Neural cell (in vitro differentiated cells): ENCODE measurements around the gene JADE2. TPM values are rescaled to one million over a fixed set of nuclear protein-coding genes. Genes with fewer than 3 reads are reported as not detected.

Experiments used
- H2AFZ ChIP-seq: fragments of 200-600, 300-800 bp; sonication (generic), shearing (Covaris generic); 2 replicates; pipeline ENCODE4 v1.6.0; 2014; ENCODE audit warnings: low read depth, mild to moderate bottlenecking, antibody characterized with exemption, low read length, moderate library complexity
- H3F3A ChIP-seq: fragments of 200-600 bp; shearing (Covaris generic); 2 replicates; pipeline ENCODE4 v1.6.1; 2016; ENCODE audit warnings: mild to moderate bottlenecking, moderate library complexity, mixed read lengths, antibody characterized with exemption, low read length; ENCODE audit not compliant: insufficient read depth, poor library complexity, severe bottlenecking
- H3K27ac ChIP-seq: fragments of 200-600, 300-800 bp; sonication (generic), shearing (Covaris generic); 2 replicates; pipeline ENCODE4 v1.5.1; 2014; ENCODE audit warnings: mild to moderate bottlenecking, low read length, moderate library complexity
- H3K27me3 ChIP-seq: fragments of 300-800, 200-600 bp; sonication (generic), shearing (Covaris generic); 2 replicates; pipeline ENCODE4 v1.6.0; 2014; ENCODE audit warnings: mild to moderate bottlenecking, low read depth, low read length, moderate library complexity; ENCODE audit not compliant: insufficient read depth
- H3K36me3 ChIP-seq: fragments of 300-800, 200-600 bp; sonication (generic), shearing (Covaris generic); 2 replicates; pipeline ENCODE4 v1.5.1; 2014; ENCODE audit warnings: mild to moderate bottlenecking, antibody characterized with exemption, low read length, moderate library complexity; ENCODE audit not compliant: insufficient read depth
- H3K4me2 ChIP-seq: fragments of 300-800, 200-600 bp; sonication (generic), shearing (Covaris generic); 2 replicates; pipeline ENCODE4 v1.6.0; 2014; ENCODE audit warnings: mild to moderate bottlenecking, low read length
- H3K4me3 ChIP-seq: fragments of 300-800, 200-600 bp; sonication (generic), shearing (Covaris generic); 2 replicates; pipeline ENCODE4 v1.5.1; 2014; ENCODE audit warnings: mild to moderate bottlenecking, low read length, moderate library complexity
- H3K79me2 ChIP-seq: fragments of 200-600 bp; shearing (Covaris generic); replicated peaks from 2 replicates; pipeline ENCODE4 v1.6.0; 2014; ENCODE audit warnings: mild to moderate bottlenecking, low read length, moderate library complexity; ENCODE audit not compliant: insufficient read depth
- H3K9ac ChIP-seq: fragments of 300-800, 200-600 bp; sonication (generic), shearing (Covaris generic); 2 replicates; pipeline ENCODE4 v1.6.1; 2016; ENCODE audit warnings: mild to moderate bottlenecking, low read length, mixed read lengths
- H3K9me2 ChIP-seq: fragments of 200-600 bp; shearing (Covaris generic); 2 replicates; pipeline ENCODE4 v1.6.1; 2016; ENCODE audit warnings: mild to moderate bottlenecking, low read length, mixed read lengths; ENCODE audit not compliant: insufficient read depth
- H3K9me3 ChIP-seq: fragments of 200-600, 300-800 bp; sonication (generic), shearing (Covaris generic); 2 replicates; pipeline ENCODE4 v1.6.1; 2016; ENCODE audit warnings: mild to moderate bottlenecking, mixed run types, low read length, moderate library complexity, mixed read lengths
- H4K20me1 ChIP-seq: fragments of 200-600 bp; shearing (Covaris generic); 2 replicates; pipeline ENCODE4 v1.6.1; 2016; ENCODE audit warnings: mild to moderate bottlenecking, mixed run types; ENCODE audit not compliant: insufficient read depth
- EP300 ChIP-seq: fragments of 450-650 bp; conservative IDR thresholded peaks from 2 replicates; pipeline ENCODE4 v1.6.1; 2014; ENCODE audit warnings: antibody characterized with exemption, mild to moderate bottlenecking, moderate library complexity; ENCODE audit not compliant: poor library complexity, severe bottlenecking
- EZH2 ChIP-seq: fragments of 200-600, 300-800 bp; shearing (Covaris generic), sonication (generic); IDR thresholded peaks from 2 replicates; pipeline ENCODE4 v1.6.1; 2014; ENCODE audit warnings: antibody characterized with exemption, low read length, borderline replicate concordance, mild to moderate bottlenecking; ENCODE audit not compliant: insufficient read depth, poor library complexity, severe bottlenecking
- MXI1 ChIP-seq: fragments of 450-650 bp; conservative IDR thresholded peaks from 2 replicates; pipeline ENCODE4 v1.6.1; 2014; ENCODE audit warnings: antibody characterized with exemption, mild to moderate bottlenecking; ENCODE audit not compliant: poor library complexity, severe bottlenecking
- POLR2AphosphoS5 ChIP-seq: IDR thresholded peaks from 2 replicates; pipeline ENCODE4 v1.6.1; 2012
- RAD21 ChIP-seq: fragments of 450-650 bp; conservative IDR thresholded peaks from 2 replicates; pipeline ENCODE4 v1.6.1; 2014; ENCODE audit warnings: antibody characterized with exemption, mild to moderate bottlenecking, moderate library complexity
- SMC3 ChIP-seq: fragments of 450-650 bp; conservative IDR thresholded peaks from 2 replicates; pipeline ENCODE4 v1.6.1; 2014; ENCODE audit warnings: antibody characterized with exemption, mild to moderate bottlenecking, moderate library complexity; ENCODE audit not compliant: poor library complexity
- TAF1 ChIP-seq: IDR thresholded peaks from 2 replicates; pipeline ENCODE4 v1.6.1; 2012; ENCODE audit warnings: low read depth
- polyA plus RNA-seq: library from polyadenylated mRNA; depleted of rRNA; stranded (reverse); fragments of >200 nt; gene quantifications from 2 replicates; pipeline ENCODE4 v1.2.3, GENCODE V29; 2014
- TF ChIP-seq, protein P1 (sequence below): fragments of 450-650 bp; IDR thresholded peaks from 2 replicates; pipeline ENCODE4 v1.5.1; 2014; ENCODE audit warnings: antibody characterized with exemption, mild to moderate bottlenecking, moderate library complexity; ENCODE audit not compliant: poor library complexity, severe bottlenecking
- TF ChIP-seq, protein P2 (sequence below): IDR thresholded peaks from 2 replicates; pipeline ENCODE4 v1.6.1; 2012; ENCODE audit warnings: borderline replicate concordance

The JADE2 gene
- polyA plus RNA-seq, 1 donor from 2014 or later = 1.9 TPM

DNA sequence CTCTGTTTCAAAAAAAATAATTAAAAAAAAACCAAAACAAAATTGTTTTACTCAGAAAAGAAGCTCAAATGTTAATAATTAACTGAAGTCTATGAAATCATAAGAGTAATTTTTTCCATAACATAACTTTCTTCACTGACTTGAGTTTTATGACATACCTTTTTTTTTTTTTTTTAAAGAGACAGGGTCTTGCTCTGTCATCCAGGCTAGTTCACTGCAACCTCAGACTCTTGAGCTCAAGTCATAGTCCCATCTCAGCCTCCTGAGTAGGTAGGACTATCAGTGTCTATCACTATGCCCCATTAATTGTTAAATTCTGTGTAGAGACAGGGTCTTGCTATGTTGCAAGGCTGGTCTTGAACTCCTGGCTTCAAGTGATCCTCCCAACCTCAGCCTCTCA lies 85.3 kb downstream of the JADE2 start:
- TF ChIP-seq TAF1 (no peak), EP300 (no peak), SMC3 (no peak), MXI1 (no peak), RAD21 (no peak), POLR2AphosphoS5 (no peak), EZH2 (no peak)
- TF ChIP-seq, protein P1, sequence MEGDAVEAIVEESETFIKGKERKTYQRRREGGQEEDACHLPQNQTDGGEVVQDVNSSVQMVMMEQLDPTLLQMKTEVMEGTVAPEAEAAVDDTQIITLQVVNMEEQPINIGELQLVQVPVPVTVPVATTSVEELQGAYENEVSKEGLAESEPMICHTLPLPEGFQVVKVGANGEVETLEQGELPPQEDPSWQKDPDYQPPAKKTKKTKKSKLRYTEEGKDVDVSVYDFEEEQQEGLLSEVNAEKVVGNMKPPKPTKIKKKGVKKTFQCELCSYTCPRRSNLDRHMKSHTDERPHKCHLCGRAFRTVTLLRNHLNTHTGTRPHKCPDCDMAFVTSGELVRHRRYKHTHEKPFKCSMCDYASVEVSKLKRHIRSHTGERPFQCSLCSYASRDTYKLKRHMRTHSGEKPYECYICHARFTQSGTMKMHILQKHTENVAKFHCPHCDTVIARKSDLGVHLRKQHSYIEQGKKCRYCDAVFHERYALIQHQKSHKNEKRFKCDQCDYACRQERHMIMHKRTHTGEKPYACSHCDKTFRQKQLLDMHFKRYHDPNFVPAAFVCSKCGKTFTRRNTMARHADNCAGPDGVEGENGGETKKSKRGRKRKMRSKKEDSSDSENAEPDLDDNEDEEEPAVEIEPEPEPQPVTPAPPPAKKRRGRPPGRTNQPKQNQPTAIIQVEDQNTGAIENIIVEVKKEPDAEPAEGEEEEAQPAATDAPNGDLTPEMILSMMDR = no peak
- TF ChIP-seq, protein P2, sequence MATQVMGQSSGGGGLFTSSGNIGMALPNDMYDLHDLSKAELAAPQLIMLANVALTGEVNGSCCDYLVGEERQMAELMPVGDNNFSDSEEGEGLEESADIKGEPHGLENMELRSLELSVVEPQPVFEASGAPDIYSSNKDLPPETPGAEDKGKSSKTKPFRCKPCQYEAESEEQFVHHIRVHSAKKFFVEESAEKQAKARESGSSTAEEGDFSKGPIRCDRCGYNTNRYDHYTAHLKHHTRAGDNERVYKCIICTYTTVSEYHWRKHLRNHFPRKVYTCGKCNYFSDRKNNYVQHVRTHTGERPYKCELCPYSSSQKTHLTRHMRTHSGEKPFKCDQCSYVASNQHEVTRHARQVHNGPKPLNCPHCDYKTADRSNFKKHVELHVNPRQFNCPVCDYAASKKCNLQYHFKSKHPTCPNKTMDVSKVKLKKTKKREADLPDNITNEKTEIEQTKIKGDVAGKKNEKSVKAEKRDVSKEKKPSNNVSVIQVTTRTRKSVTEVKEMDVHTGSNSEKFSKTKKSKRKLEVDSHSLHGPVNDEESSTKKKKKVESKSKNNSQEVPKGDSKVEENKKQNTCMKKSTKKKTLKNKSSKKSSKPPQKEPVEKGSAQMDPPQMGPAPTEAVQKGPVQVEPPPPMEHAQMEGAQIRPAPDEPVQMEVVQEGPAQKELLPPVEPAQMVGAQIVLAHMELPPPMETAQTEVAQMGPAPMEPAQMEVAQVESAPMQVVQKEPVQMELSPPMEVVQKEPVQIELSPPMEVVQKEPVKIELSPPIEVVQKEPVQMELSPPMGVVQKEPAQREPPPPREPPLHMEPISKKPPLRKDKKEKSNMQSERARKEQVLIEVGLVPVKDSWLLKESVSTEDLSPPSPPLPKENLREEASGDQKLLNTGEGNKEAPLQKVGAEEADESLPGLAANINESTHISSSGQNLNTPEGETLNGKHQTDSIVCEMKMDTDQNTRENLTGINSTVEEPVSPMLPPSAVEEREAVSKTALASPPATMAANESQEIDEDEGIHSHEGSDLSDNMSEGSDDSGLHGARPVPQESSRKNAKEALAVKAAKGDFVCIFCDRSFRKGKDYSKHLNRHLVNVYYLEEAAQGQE = no peak
- H3K9me3 ChIP-seq = no peaks in the 10 kb centered on the region
- no peaks in the 10 kb centered on the region for H3K79me2 ChIP-seq
- H3K4me3 ChIP-seq = no peak overlapping the region
- H3K27ac ChIP-seq = no peak overlapping the region
- H3F3A ChIP-seq = no peaks in the 10 kb centered on the region
- H3K9ac ChIP-seq = no peak overlapping the region
- H3K27me3 ChIP-seq = no peaks in the 10 kb centered on the region
- H3K36me3 ChIP-seq = no peaks in the 10 kb centered on the region
- no peaks in the 10 kb centered on the region for H4K20me1 ChIP-seq
- H3K9me2 ChIP-seq = no peaks in the 10 kb centered on the region
- no peak overlapping the region for H2AFZ ChIP-seq
- no peak overlapping the region for H3K4me2 ChIP-seq

DNA sequence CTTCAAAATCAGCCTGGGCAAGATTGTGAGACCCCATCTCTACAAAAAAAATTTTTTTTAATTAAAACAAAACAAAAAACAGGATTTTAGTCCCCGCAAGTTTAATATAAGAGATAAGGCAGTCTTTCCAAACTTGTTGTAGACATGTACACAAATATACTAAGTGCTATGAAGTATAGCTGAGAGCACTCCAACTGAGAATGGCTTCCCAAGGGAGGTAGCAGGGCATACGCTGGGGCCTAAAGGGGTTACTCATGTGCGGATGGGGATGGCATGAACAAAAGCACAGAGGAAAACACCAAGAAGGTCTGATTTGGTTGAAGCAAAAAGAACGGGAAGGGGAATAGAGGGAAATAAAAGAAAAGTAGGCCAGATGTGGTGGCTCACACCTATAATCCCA lies 86.0 kb downstream of the JADE2 start:
- Histone ChIP-seq H3K4me2 (no peak overlapping the region), H3F3A (no peaks in the 10 kb centered on the region), H3K9me3 (no peaks in the 10 kb centered on the region), H3K4me3 (no peak overlapping the region), H2AFZ (no peak overlapping the region), H4K20me1 (no peaks in the 10 kb centered on the region), H3K27ac (no peak overlapping the region), H3K9ac (no peak overlapping the region), H3K9me2 (no peaks in the 10 kb centered on the region), H3K36me3 (no peaks in the 10 kb centered on the region), H3K79me2 (no peaks in the 10 kb centered on the region), H3K27me3 (no peaks in the 10 kb centered on the region)
- TF ChIP-seq RAD21 (no peak), TAF1 (no peak), EZH2 (no peak), POLR2AphosphoS5 (no peak)
- TF ChIP-seq, protein P1 = no peak
- TF ChIP-seq, protein P2 = no peak
